Germinal center (tissue), 1 donor: ENCODE data around the gene E2F2.

Experiments
- DNase-seq: peaks from one replicate; pipeline ENCODE4 v3.0.0; 2012; ENCODE audit warnings: mixed read lengths, low spot score

The E2F2 gene

GRCh38 chr1:23462766-23463165, 68.3 kb downstream of the E2F2 start:
- DNase-seq = no peak

DNA sequence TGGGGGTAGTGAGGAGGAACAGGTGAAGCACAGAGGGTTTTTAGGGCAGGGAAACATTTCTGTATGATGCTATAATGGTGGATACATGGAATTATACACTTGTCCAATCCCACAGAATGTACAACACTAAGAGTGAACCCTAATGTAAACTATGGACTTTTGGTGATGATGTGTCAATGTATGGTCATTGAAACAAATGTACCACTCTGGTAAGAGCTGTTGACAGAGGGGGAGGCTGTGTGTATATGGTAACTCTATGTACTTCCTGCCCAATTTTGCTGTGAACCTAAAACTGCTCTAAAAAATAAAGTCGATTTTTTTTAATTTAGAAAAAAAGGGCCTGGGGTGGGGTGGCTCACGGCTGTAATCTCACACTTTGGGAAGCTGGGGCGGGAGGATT, 70.0 kb downstream of the E2F2 start:
- DNase-seq = no peak

DNA sequence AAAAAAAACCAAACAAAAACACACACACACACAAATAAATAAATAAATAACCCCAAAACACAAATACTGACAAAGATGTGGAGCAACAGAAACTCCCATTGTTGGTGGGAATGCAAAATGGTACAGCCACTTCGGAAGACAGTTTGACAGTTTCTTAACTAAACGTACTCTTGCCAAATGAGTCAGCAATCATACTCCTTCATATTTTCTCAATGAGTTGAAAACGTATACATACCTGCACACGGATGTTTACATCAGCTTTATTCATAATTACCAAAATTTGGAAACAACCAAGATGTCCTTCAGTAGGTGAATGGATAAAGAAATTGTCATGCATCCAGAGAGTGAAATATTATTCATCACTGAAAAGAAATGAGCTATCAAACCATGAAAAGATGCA, 70.5 kb downstream of the E2F2 start:
- no peak for DNase-seq

DNA sequence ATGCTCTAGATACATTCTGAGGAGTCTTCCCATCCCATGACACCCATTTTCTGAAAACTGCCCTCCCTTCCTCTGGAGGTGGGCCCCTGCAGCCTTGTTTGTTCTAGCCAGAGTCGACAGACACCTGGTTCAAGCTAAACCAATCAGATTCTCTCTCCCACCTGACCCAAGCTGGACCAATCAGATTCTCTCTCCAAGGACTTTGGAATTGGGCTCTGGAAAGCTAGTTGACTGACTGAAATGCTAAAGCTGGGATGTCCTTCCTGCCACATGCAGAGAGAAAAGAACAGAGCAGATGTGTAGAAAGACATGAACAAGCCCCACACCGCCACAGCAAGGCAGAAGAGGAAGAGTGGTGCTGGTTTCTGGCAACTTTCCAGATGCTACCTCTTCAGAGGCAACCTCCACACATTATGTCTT, 71.7 kb downstream of the E2F2 start:
- no peak for DNase-seq
